Neural crest cell (in vitro differentiated cells): ENCODE measurements around the gene IDNK. TPM values are rescaled to one million over a fixed set of nuclear protein-coding genes. Genes with fewer than 3 reads are reported as not detected.

Source experiments
- DNase-seq: peaks from one replicate; pipeline ENCODE4 v3.0.0; 2021; ENCODE audit warnings: low read depth, mixed read lengths, low spot score
- H3K27ac Mint-ChIP-seq: one replicate; pipeline ENCODE4 v1.8.0; 2021; ENCODE audit warnings: mild to moderate bottlenecking, mixed read lengths; ENCODE audit not compliant: unreplicated experiment
- H3K27me3 Mint-ChIP-seq: 2 replicates; pipeline ENCODE4 v1.8.0; 2021; ENCODE audit warnings: low read depth, mild to moderate bottlenecking, mixed read lengths
- H3K36me3 Mint-ChIP-seq: 2 replicates; pipeline ENCODE4 v1.8.0; 2021; ENCODE audit warnings: low read depth, mild to moderate bottlenecking, mixed read lengths
- H3K4me1 Mint-ChIP-seq: 2 replicates; pipeline ENCODE4 v1.8.0; 2021; ENCODE audit warnings: mixed read lengths
- H3K4me3 Mint-ChIP-seq: one replicate; pipeline ENCODE4 v1.8.0; 2021; ENCODE audit warnings: mild to moderate bottlenecking, mixed read lengths
- H3K9me3 Mint-ChIP-seq: 2 replicates; pipeline ENCODE4 v1.8.0; 2021; ENCODE audit warnings: mixed read lengths
- CTCF ChIP-seq: fragments of 200-600 bp; sonication (generic); conservative IDR thresholded peaks from 2 replicates; pipeline ENCODE4 v1.5.0; 2021; ENCODE audit warnings: antibody characterized with exemption, mild to moderate bottlenecking
- total RNA-seq: library from RNA; stranded (reverse); gene quantifications from 2 replicates; pipeline ENCODE4 v1.2.1, GENCODE V29; 2021

The IDNK gene
- total RNA-seq, 1 donor from 2014 or later, result 2.6 TPM

GRCh38 chr9:83617299-83617698 is 5.6 kb upstream of the IDNK start:
- no peaks in the 10 kb centered on the region for H3K36me3 Mint-ChIP-seq
- peaks cover 3% of the 10 kb centered on the region for H3K27me3 Mint-ChIP-seq
- no peaks in the 10 kb centered on the region for H3K9me3 Mint-ChIP-seq
- no peak for TF ChIP-seq CTCF
- no peak for DNase-seq
- no peak overlapping the region for H3K4me3 Mint-ChIP-seq
- no peak overlapping the region for H3K27ac Mint-ChIP-seq
- peaks cover 1% of the 10 kb centered on the region for H3K4me1 Mint-ChIP-seq

GRCh38 chr9:83620841-83621636 is 1.9 kb upstream of the IDNK start:
- peak; percentile 53 for DNase-seq
- H3K4me3 Mint-ChIP-seq, result peak overlapping the region; percentile 94
- H3K4me1 Mint-ChIP-seq, result peaks cover 17% of the 10 kb centered on the region
- peak; percentile 70 for TF ChIP-seq CTCF
- H3K9me3 Mint-ChIP-seq, result no peaks in the 10 kb centered on the region
- peaks cover 2% of the 10 kb centered on the region for H3K36me3 Mint-ChIP-seq
- H3K27ac Mint-ChIP-seq, result no peak overlapping the region
- peaks cover 3% of the 10 kb centered on the region for H3K27me3 Mint-ChIP-seq

GRCh38 chr9:83622433-83622938 is 457 bp upstream of the IDNK start:
- Mint-ChIP-seq H3K36me3 (peaks cover 2% of the 10 kb centered on the region), H3K4me3 (peak overlapping the region; percentile 94), H3K27ac (peak overlapping the region; percentile 90), H3K27me3 (peaks cover 3% of the 10 kb centered on the region), H3K4me1 (peaks cover 17% of the 10 kb centered on the region), H3K9me3 (no peaks in the 10 kb centered on the region)
- TF ChIP-seq CTCF, result no peak
- no peak for DNase-seq

GRCh38 chr9:83623679-83624076 is 735 bp downstream of the IDNK start:
- peaks cover 3% of the 10 kb centered on the region for H3K27me3 Mint-ChIP-seq
- peaks cover 17% of the 10 kb centered on the region for H3K4me1 Mint-ChIP-seq
- H3K9me3 Mint-ChIP-seq, result no peaks in the 10 kb centered on the region
- DNase-seq, result no peak
- TF ChIP-seq CTCF, result no peak
- peaks cover 2% of the 10 kb centered on the region for H3K36me3 Mint-ChIP-seq
- peak overlapping the region; percentile 59 for H3K27ac Mint-ChIP-seq
- H3K4me3 Mint-ChIP-seq, result peak overlapping the region; percentile 85

- no peak for DNase-seq
- no peak for TF ChIP-seq CTCF
- peaks cover 21% of the 10 kb centered on the region for H3K4me1 Mint-ChIP-seq
- no peaks in the 10 kb centered on the region for H3K9me3 Mint-ChIP-seq
- no peaks in the 10 kb centered on the region for H3K27me3 Mint-ChIP-seq
- H3K4me3 Mint-ChIP-seq, result peak overlapping the region; percentile 35
- no peak overlapping the region for H3K27ac Mint-ChIP-seq
- H3K36me3 Mint-ChIP-seq, result peaks cover 5% of the 10 kb centered on the region
Measured at GRCh38 chr9:83625178-83625577, 2.2 kb downstream of the IDNK start.
